PC-9 (cell line): ENCODE results near the gene MICALL1. TPM values are rescaled to one million over a fixed set of nuclear protein-coding genes. Genes with fewer than 3 reads are reported as not detected.
"Not testable (repeated sequence)": the region's sequence is repeated elsewhere in the genome, so short reads cannot be mapped to it uniquely, and the experiment has no call there.

Source experiments
- BruUV-seq: library from RNA; stranded (reverse); fragments of 400-500 nt; replicated peaks from 2 replicates; lab custom pipeline; 2021; lab: Mats Ljungman, UMichigan
- CTCF ChIA-PET: fragments of 300-600 bp; sonication (Branson Sonifier 250); formaldehyde crosslinking; loops from one replicate; lab custom pipeline; 2022; ENCODE audit warnings: antibody characterized with exemption; lab: Charles Lee
- POLR2A ChIA-PET: fragments of 300-600 bp; sonication (Branson Sonifier 250); formaldehyde crosslinking; loops from one replicate; lab custom pipeline; 2022; ENCODE audit warnings: antibody characterized with exemption; ENCODE audit not compliant: unreplicated experiment; lab: Charles Lee
- DNase-seq, 2 experiments: peaks; one replicate each; pipeline versions ENCODE4 v3.0.0 to v3.0.0-alpha.2; 2015 to 2022; ENCODE audit warnings: mixed read lengths in 1 of 2
- H2AFZ ChIP-seq: fragments of 200-600 bp; sonication (generic); 2 replicates; pipeline ENCODE4 v1.8.1; 2017; ENCODE audit warnings: antibody characterized with exemption
- H3F3A ChIP-seq: fragments of 200-600 bp; sonication (generic); 2 replicates; pipeline ENCODE4 v1.8.1; 2017; ENCODE audit warnings: antibody characterized with exemption, mild to moderate bottlenecking, low read depth; ENCODE audit not compliant: insufficient read depth
- H3K27ac ChIP-seq: fragments of 200-600 bp; sonication (generic); 2 replicates; pipeline ENCODE4 v1.6.1; 2016; ENCODE audit warnings: mixed run types
- H3K27me3 ChIP-seq: fragments of 200-600 bp; sonication (generic); 2 replicates; pipeline ENCODE4 v1.6.1; 2016; ENCODE audit warnings: low read depth, mixed run types; ENCODE audit not compliant: insufficient read depth
- H3K36me3 ChIP-seq: fragments of 200-600 bp; sonication (generic); 2 replicates; pipeline ENCODE4 v1.6.1; 2016; ENCODE audit warnings: low read depth, mixed run types
- H3K4me1 ChIP-seq: fragments of 200-600 bp; sonication (generic); replicated peaks from 2 replicates; pipeline ENCODE4 v1.6.1; 2016; ENCODE audit warnings: mixed run types; ENCODE audit not compliant: insufficient read depth
- H3K4me2 ChIP-seq: fragments of 200-600 bp; sonication (generic); 2 replicates; pipeline ENCODE4 v1.6.1; 2017; ENCODE audit warnings: mixed run types
- H3K4me3 ChIP-seq: fragments of 200-600 bp; sonication (generic); 2 replicates; pipeline ENCODE4 v1.6.1; 2016; ENCODE audit warnings: mixed run types
- H3K79me2 ChIP-seq: fragments of 200-600 bp; sonication (generic); 2 replicates; pipeline ENCODE4 v1.6.1; 2017; ENCODE audit warnings: low read depth, mixed run types
- H3K9me2 ChIP-seq: fragments of 200-600 bp; sonication (generic); 2 replicates; pipeline ENCODE4 v1.8.1; 2017; ENCODE audit warnings: mild to moderate bottlenecking; ENCODE audit not compliant: insufficient read depth
- H3K9me3 ChIP-seq: fragments of 200-600 bp; sonication (generic); 2 replicates; pipeline ENCODE4 v1.8.1; 2016; ENCODE audit warnings: low read depth; ENCODE audit not compliant: insufficient read depth
- H4K20me1 ChIP-seq: fragments of 200-600 bp; sonication (generic); 2 replicates; pipeline ENCODE4 v1.8.1; 2017; ENCODE audit not compliant: insufficient read depth
- CTCF ChIP-seq: fragments of 200-600 bp; sonication (generic); conservative IDR thresholded peaks from 2 replicates; pipeline ENCODE4 v1.6.1; 2017; ENCODE audit warnings: mixed run types, antibody characterized with exemption, mild to moderate bottlenecking, moderate library complexity
- EZH2 ChIP-seq: fragments of 200-600 bp; sonication (generic); IDR thresholded peaks from 2 replicates; pipeline ENCODE4 v1.8.0; 2017; ENCODE audit warnings: antibody characterized with exemption, low read depth
- intact Hi-C: fragments of 100-400 bp; cut with micrococcal nuclease; formaldehyde crosslinking; loops from one replicate; pipeline ENCODE4 v1.10.0; 2022; ENCODE audit not compliant: unreplicated experiment
- total RNA-seq: library from RNA; stranded (reverse); gene quantifications from 2 replicates; pipeline ENCODE4 v1.2.3, GENCODE V29; 2021

The MICALL1 gene
- total RNA-seq, 1 experiment from 2014 or later: 113 TPM

GRCh38 chr22:37942133-37942532, 36.0 kb downstream of the MICALL1 start:
- peaks cover 51% of the 10 kb centered on the region for H3F3A ChIP-seq
- H3K27me3 ChIP-seq: no peaks in the 10 kb centered on the region
- H3K9me2 ChIP-seq: no peaks in the 10 kb centered on the region
- peaks cover 10% of the 10 kb centered on the region for H3K36me3 ChIP-seq
- no peak overlapping the region for H3K4me3 ChIP-seq
- intact Hi-C loops: no loop called here
- no peak for TF ChIP-seq CTCF
- no peak for TF ChIP-seq EZH2
- 0 out of 2 replicates have a peak, but pooled peaks cover 3% of the 10 kb centered on the region for H4K20me1 ChIP-seq
- H2AFZ ChIP-seq: no peak overlapping the region
- no peak for DNase-seq
- no peak overlapping the region for H3K4me2 ChIP-seq
- no peaks in the 10 kb centered on the region for H3K9me3 ChIP-seq
- BruUV-seq: no TSS peak
- H3K79me2 ChIP-seq: no peaks in the 10 kb centered on the region
- H3K4me1 ChIP-seq: no peaks in the 10 kb centered on the region
- no peak overlapping the region for H3K27ac ChIP-seq
- CTCF ChIA-PET: interaction anchor here (0.5 kb wide), 1 partner anchor 18 kb away, joined by 13 read pairs; no protein-coding TSS in a partner anchor
- POLR2A ChIA-PET: no interaction called here

- H3K4me1 ChIP-seq: no peaks in the 10 kb centered on the region
- POLR2A ChIA-PET: interaction anchor here (0.7 kb wide), 1 partner anchor 38 kb away, joined by 4 read pairs; no protein-coding TSS in a partner anchor
- intact Hi-C loops: no loop called here
- no peaks in the 10 kb centered on the region for H3K27me3 ChIP-seq
- H3K4me3 ChIP-seq: no peak overlapping the region
- no peaks in the 10 kb centered on the region for H3K9me2 ChIP-seq
- no TSS peak for BruUV-seq
- TF ChIP-seq CTCF (no peak), EZH2 (no peak)
- H3K36me3 ChIP-seq: peaks cover 10% of the 10 kb centered on the region
- H3K9me3 ChIP-seq: no peaks in the 10 kb centered on the region
- 0 out of 2 replicates have a peak, but pooled peaks cover 3% of the 10 kb centered on the region for H4K20me1 ChIP-seq
- peaks cover 58% of the 10 kb centered on the region for H3F3A ChIP-seq
- no peak overlapping the region for H2AFZ ChIP-seq
- no peak overlapping the region for H3K4me2 ChIP-seq
- H3K79me2 ChIP-seq: no peaks in the 10 kb centered on the region
- CTCF ChIA-PET: no interaction called here
- DNase-seq: peak in 1 of 2 experiments; percentile 54
- H3K27ac ChIP-seq: no peak overlapping the region
Measured at GRCh38 chr22:37943136-37943824, 37.2 kb downstream of the MICALL1 start.

GRCh38 chr22:37943825-37944198, 37.7 kb downstream of the MICALL1 start:
- intact Hi-C loops: no loop called here
- H3K4me2 ChIP-seq: no peak overlapping the region
- ChIA-PET CTCF (no interaction called here), POLR2A (interaction anchor here (0.7 kb wide), 2 partner anchors 10 to 38 kb away, joined by 3 to 4 read pairs; partner anchors contain the start of gene POLR2F)
- no peak for DNase-seq
- H3K4me3 ChIP-seq: no peak overlapping the region
- no peaks in the 10 kb centered on the region for H3K79me2 ChIP-seq
- H3K4me1 ChIP-seq: no peaks in the 10 kb centered on the region
- 0 out of 2 replicates have a peak, but pooled peaks cover 3% of the 10 kb centered on the region for H4K20me1 ChIP-seq
- BruUV-seq: no TSS peak
- peaks cover 9% of the 10 kb centered on the region for H3K36me3 ChIP-seq
- peaks cover 64% of the 10 kb centered on the region for H3F3A ChIP-seq
- TF ChIP-seq EZH2 (no peak), CTCF (no peak)
- H3K27me3 ChIP-seq: no peaks in the 10 kb centered on the region
- no peak overlapping the region for H3K27ac ChIP-seq
- no peaks in the 10 kb centered on the region for H3K9me3 ChIP-seq
- H3K9me2 ChIP-seq: no peaks in the 10 kb centered on the region
- H2AFZ ChIP-seq: no peak overlapping the region

GRCh38 chr22:37944423-37944822, 38.3 kb downstream of the MICALL1 start:
- H4K20me1 ChIP-seq, H3K79me2 ChIP-seq, H3K27me3 ChIP-seq, H3K4me2 ChIP-seq, H3K36me3 ChIP-seq, H3K9me2 ChIP-seq, H3K27ac ChIP-seq, H3K4me1 ChIP-seq, CTCF ChIA-PET, DNase-seq, intact Hi-C loops, H2AFZ ChIP-seq, H3K9me3 ChIP-seq, BruUV-seq, H3K4me3 ChIP-seq: not testable (repeated sequence)
- POLR2A ChIA-PET: interaction anchor here (0.7 kb wide), 1 partner anchor 9 kb away, joined by 3 read pairs; the partner anchor contains the start of gene POLR2F
- peaks cover 64% of the 10 kb centered on the region for H3F3A ChIP-seq

GRCh38 chr22:37947142-37947795, 41.2 kb downstream of the MICALL1 start:
- POLR2A ChIA-PET: interaction anchor here (0.6 kb wide), 4 partner anchors 11 to 265 kb away, joined by 3 to 11 read pairs (median 6); no protein-coding TSS in a partner anchor
- intact Hi-C loops, CTCF ChIA-PET, H3K27ac ChIP-seq, BruUV-seq, H3K4me3 ChIP-seq, H4K20me1 ChIP-seq, DNase-seq, H2AFZ ChIP-seq, H3K4me2 ChIP-seq, H3K27me3 ChIP-seq, H3K4me1 ChIP-seq, H3K79me2 ChIP-seq, H3K9me3 ChIP-seq, H3K36me3 ChIP-seq, H3K9me2 ChIP-seq: not testable (repeated sequence)
- H3F3A ChIP-seq: peaks cover 67% of the 10 kb centered on the region
